Mesodermal cell (in vitro differentiated cells): ENCODE measurements around the gene TNFRSF21.

Source experiments
- H3K27ac ChIP-seq: 2 replicates; pipeline ENCODE4 v1.7.0; 2013; ENCODE audit warnings: mild to moderate bottlenecking, low read depth, low read length, moderate library complexity; ENCODE audit not compliant: severe bottlenecking
- H3K36me3 ChIP-seq: 2 replicates; pipeline ENCODE4 v1.7.1; 2013; ENCODE audit warnings: mild to moderate bottlenecking, low read length, moderate library complexity; ENCODE audit not compliant: control insufficient read depth, insufficient read depth
- H3K4me1 ChIP-seq: one replicate; pipeline ENCODE4 v1.7.1; 2013; ENCODE audit warnings: mild to moderate bottlenecking, low read length; ENCODE audit not compliant: insufficient read depth, control insufficient read depth, poor library complexity, severe bottlenecking
- H3K4me3 ChIP-seq: 2 replicates; pipeline ENCODE4 v1.7.0; 2013; ENCODE audit warnings: low read length, control low read depth, mild to moderate bottlenecking; ENCODE audit not compliant: insufficient read depth, poor library complexity, severe bottlenecking; ENCODE audit errors: extremely low read depth
- H3K9me3 ChIP-seq: 2 replicates; pipeline ENCODE4 v1.7.1; 2013; ENCODE audit warnings: mild to moderate bottlenecking, low read length, moderate library complexity; ENCODE audit not compliant: control insufficient read depth
- WGBS, 2 experiments: methylation state at CpG; one replicate each; pipeline ENCODE4 v1.1.5; 2013; ENCODE audit warnings: missing lambda C conversion rate in 2 of 2; ENCODE audit not compliant: insufficient coverage in 2 of 2; 5-methylcytosine and 5-hydroxymethylcytosine counted together

Gene TNFRSF21

GRCh38 chr6:47242483-47243386, 67.0 kb downstream of the TNFRSF21 start:
- H3K9me3 ChIP-seq = no peaks in the 10 kb centered on the region
- peaks cover 36% of the 10 kb centered on the region for H3K36me3 ChIP-seq
- H3K4me1 ChIP-seq = peaks cover 54% of the 10 kb centered on the region
- no peak overlapping the region for H3K4me3 ChIP-seq
- peak overlapping the region; percentile 92 for H3K27ac ChIP-seq
- WGBS, 2 experiments = 35 to 49% methylated on average over 5 to 8 of the region's 14 CpGs

GRCh38 chr6:47241742-47242482, 67.8 kb downstream of the TNFRSF21 start:
- H3K4me3 ChIP-seq = no peak overlapping the region
- no peaks in the 10 kb centered on the region for H3K9me3 ChIP-seq
- peaks cover 38% of the 10 kb centered on the region for H3K36me3 ChIP-seq
- H3K27ac ChIP-seq = peak overlapping the region; percentile 92
- H3K4me1 ChIP-seq = peaks cover 46% of the 10 kb centered on the region
- WGBS, 2 experiments = 80 to 81% methylated on average over 1 to 2 of the region's 4 CpGs

GRCh38 chr6:47240277-47240890, 69.3 kb downstream of the TNFRSF21 start:
- H3K4me1 ChIP-seq = peaks cover 47% of the 10 kb centered on the region
- peaks cover 34% of the 10 kb centered on the region for H3K36me3 ChIP-seq
- 71 to 100% methylated on average over 1 to 4 of the region's 5 CpGs for WGBS, 2 experiments
- H3K9me3 ChIP-seq = no peaks in the 10 kb centered on the region
- H3K27ac ChIP-seq = no peak overlapping the region
- H3K4me3 ChIP-seq = no peak overlapping the region

GRCh38 chr6:47239546-47239945, 70.2 kb downstream of the TNFRSF21 start:
- H3K9me3 ChIP-seq = no peaks in the 10 kb centered on the region
- H3K36me3 ChIP-seq = peaks cover 31% of the 10 kb centered on the region
- no peak overlapping the region for H3K27ac ChIP-seq
- peaks cover 55% of the 10 kb centered on the region for H3K4me1 ChIP-seq
- no peak overlapping the region for H3K4me3 ChIP-seq
- WGBS, 2 experiments = 92 to 100% methylated on average over 1 to 2 of the region's 2 CpGs

- Histone ChIP-seq H3K4me3 (no peak overlapping the region), H3K36me3 (peaks cover 30% of the 10 kb centered on the region), H3K9me3 (no peaks in the 10 kb centered on the region), H3K4me1 (peaks cover 59% of the 10 kb centered on the region), H3K27ac (peak overlapping the region; percentile 48)
- WGBS, 2 experiments = 67% methylated on average over 1 of the region's 1 CpG; no CpG with 5 or more reads in 1 of the 2 experiments
Observed at GRCh38 chr6:47238456-47238995, 71.2 kb downstream of the TNFRSF21 start.

GRCh38 chr6:47237196-47237595, 72.5 kb downstream of the TNFRSF21 start:
- no peaks in the 10 kb centered on the region for H3K9me3 ChIP-seq
- H3K4me1 ChIP-seq = peaks cover 49% of the 10 kb centered on the region
- no peak overlapping the region for H3K4me3 ChIP-seq
- H3K27ac ChIP-seq = no peak overlapping the region
- 94% methylated on average over 2 to 4 of the region's 5 CpGs for WGBS, 2 experiments
- H3K36me3 ChIP-seq = peaks cover 36% of the 10 kb centered on the region

GRCh38 chr6:47235964-47236760, 73.5 kb downstream of the TNFRSF21 start:
- Histone ChIP-seq H3K36me3 (peaks cover 46% of the 10 kb centered on the region), H3K4me1 (peaks cover 39% of the 10 kb centered on the region), H3K9me3 (no peaks in the 10 kb centered on the region), H3K27ac (no peak overlapping the region), H3K4me3 (no peak overlapping the region)
- WGBS, 2 experiments = 92 to 100% methylated on average over 4 to 6 of the region's 8 CpGs

GRCh38 chr6:47235421-47235820, 74.3 kb downstream of the TNFRSF21 start:
- H3K27ac ChIP-seq = no peak overlapping the region
- WGBS, 2 experiments = 93 to 100% methylated on average over 1 of the region's 1 CpG
- H3K4me3 ChIP-seq = no peak overlapping the region
- H3K36me3 ChIP-seq = peaks cover 50% of the 10 kb centered on the region
- no peaks in the 10 kb centered on the region for H3K9me3 ChIP-seq
- peaks cover 39% of the 10 kb centered on the region for H3K4me1 ChIP-seq

- peaks cover 58% of the 10 kb centered on the region for H3K36me3 ChIP-seq
- WGBS, 2 experiments = 94 to 98% methylated on average over 18 to 26 of the region's 30 CpGs
Observed at GRCh38 chr6:47234266-47234933, 75.3 kb downstream of the TNFRSF21 start.

More at GRCh38 chr6:47234266-47234933, 75.3 kb downstream of the TNFRSF21 start:
- Histone ChIP-seq H3K27ac (no peak overlapping the region), H3K4me1 (peaks cover 39% of the 10 kb centered on the region), H3K4me3 (no peak overlapping the region), H3K9me3 (no peaks in the 10 kb centered on the region)
